GM10266 (cell line): ENCODE results near the gene MADD.

Experiments
- DNase-seq: peaks from one replicate; pipeline ENCODE4 v3.0.0; 2012; ENCODE audit errors: extremely low spot score
- CTCF ChIP-seq: IDR thresholded peaks from 2 replicates; pipeline ENCODE4 v1.5.1; 2012; ENCODE audit warnings: mild to moderate bottlenecking, low read depth; ENCODE audit not compliant: control insufficient read depth, insufficient read depth; ENCODE audit errors: missing control alignments

Gene MADD

GRCh38 chr11:47378010-47378835, 108.3 kb downstream of the MADD start, which contains the start of gene SPI1:
Gene SPI1, minus strand, starts transcription at chr11:47378547. Its CDS starts 194 bp downstream, at chr11:47378353.
- peak; percentile 85 for DNase-seq
- no peak for TF ChIP-seq CTCF

DNA sequence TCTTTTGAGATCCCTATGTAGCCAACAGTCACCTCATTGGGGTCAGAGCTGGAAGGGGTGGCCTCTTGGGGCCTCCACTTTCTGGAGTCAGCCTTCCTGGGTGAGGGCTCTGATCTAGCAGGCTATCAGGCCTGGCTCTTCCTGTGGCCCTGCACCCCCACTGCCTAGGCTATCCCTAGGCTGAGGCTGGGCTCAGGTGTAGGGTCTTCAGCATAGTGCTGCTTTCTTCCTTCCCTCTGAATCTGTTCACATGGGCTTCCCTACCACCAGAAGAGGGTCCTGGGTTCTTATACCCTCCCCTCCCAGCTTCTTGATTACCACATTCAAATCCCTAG, 108.9 kb downstream of the MADD start:
- no peak for TF ChIP-seq CTCF
- no peak for DNase-seq

DNA sequence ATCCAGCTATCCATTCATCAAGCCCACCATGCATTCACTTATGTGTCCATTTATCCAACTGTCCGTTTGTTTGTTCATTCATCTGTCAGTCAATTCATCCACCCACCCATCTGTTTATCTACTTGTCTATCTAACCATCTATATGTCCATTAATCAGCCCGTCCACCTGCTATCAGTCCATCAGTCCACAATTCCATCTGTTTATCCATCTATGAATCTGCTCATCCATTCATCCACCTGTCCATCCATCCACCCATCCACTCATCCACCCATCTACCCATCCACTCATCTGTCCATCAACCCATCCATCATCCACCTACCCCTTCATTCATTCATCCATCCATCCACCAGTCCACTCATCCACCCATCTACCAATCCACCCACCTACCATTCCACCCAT, 109.4 kb downstream of the MADD start:
- no peak for DNase-seq
- no peak for TF ChIP-seq CTCF
